SKM-1 (cell line): ENCODE data around the gene GYPB.
"Not testable (repeated sequence)": the region's sequence is repeated elsewhere in the genome, so short reads cannot be mapped to it uniquely, and the experiment has no call there.

ENCODE experiments used
- DNase-seq: peaks from one replicate; lab custom pipeline; 2025; ENCODE audit not compliant: unreplicated experiment; lab: John Stamatoyannopoulos, UW

The GYPB gene

GRCh38 chr4:143950185-143950584, 69.0 kb downstream of the GYPB start:
- DNase-seq = not testable (repeated sequence)

GRCh38 chr4:143947493-143947892, 71.7 kb downstream of the GYPB start:
- not testable (repeated sequence) for DNase-seq
